ENCODE results near the gene SLC35E2B.

Gene SLC35E2B

GRCh38 chr1:1628754-1629429 lies 63.7 kb downstream of the SLC35E2B start:
- no peaks in the 10 kb centered on the region for H3K36me3 ChIP-seq (ENCODE audit: insufficient read depth, low read length)
- H3K9ac ChIP-seq (ENCODE audit: low read depth, low read length), result peak overlapping the region; percentile 38; the same call in 1 of the 2 replicates
- H3K4me1 ChIP-seq (ENCODE audit: insufficient read depth, low read length), result no peaks in the 10 kb centered on the region
- no peaks in the 10 kb centered on the region for H3K9me3 ChIP-seq (ENCODE audit: control insufficient read depth, insufficient read depth, low read length)

GRCh38 chr1:1627829-1628753 lies 64.5 kb downstream of the SLC35E2B start:
- no peak overlapping the region for H3K9ac ChIP-seq (ENCODE audit: low read depth, low read length)
- no peaks in the 10 kb centered on the region for H3K36me3 ChIP-seq (ENCODE audit: insufficient read depth, low read length)
- no peaks in the 10 kb centered on the region for H3K9me3 ChIP-seq (ENCODE audit: control insufficient read depth, insufficient read depth, low read length)
- no peaks in the 10 kb centered on the region for H3K4me1 ChIP-seq (ENCODE audit: insufficient read depth, low read length)

- Histone ChIP-seq H3K36me3 (ENCODE audit: insufficient read depth, low read length) (no peaks in the 10 kb centered on the region), H3K4me1 (ENCODE audit: insufficient read depth, low read length) (no peaks in the 10 kb centered on the region), H3K9ac (ENCODE audit: low read depth, low read length) (no peak overlapping the region), H3K9me3 (ENCODE audit: control insufficient read depth, insufficient read depth, low read length) (no peaks in the 10 kb centered on the region)
Measured at GRCh38 chr1:1627261-1627828, 65.2 kb downstream of the SLC35E2B start.

- no peaks in the 10 kb centered on the region for H3K4me1 ChIP-seq (ENCODE audit: insufficient read depth, low read length)
- no peak overlapping the region for H3K9ac ChIP-seq (ENCODE audit: low read depth, low read length)
- no peaks in the 10 kb centered on the region for H3K36me3 ChIP-seq (ENCODE audit: insufficient read depth, low read length)
- no peaks in the 10 kb centered on the region for H3K9me3 ChIP-seq (ENCODE audit: control insufficient read depth, insufficient read depth, low read length)
Measured at GRCh38 chr1:1626207-1627141, 66.1 kb downstream of the SLC35E2B start.

- Histone ChIP-seq H3K9ac (ENCODE audit: low read depth, low read length) (no peak overlapping the region), H3K4me1 (ENCODE audit: insufficient read depth, low read length) (no peaks in the 10 kb centered on the region)
Measured at GRCh38 chr1:1625824-1626206, 66.8 kb downstream of the SLC35E2B start.

GRCh38 chr1:1625404-1625775 lies 67.2 kb downstream of the SLC35E2B start:
- Histone ChIP-seq H3K4me1 (ENCODE audit: insufficient read depth, low read length) (no peaks in the 10 kb centered on the region), H3K9me3 (ENCODE audit: control insufficient read depth, insufficient read depth, low read length) (no peaks in the 10 kb centered on the region), H3K9ac (ENCODE audit: low read depth, low read length) (no peak overlapping the region), H3K36me3 (ENCODE audit: insufficient read depth, low read length) (no peaks in the 10 kb centered on the region)

More at GRCh38 chr1:1625824-1626206, 66.8 kb downstream of the SLC35E2B start:
- no peaks in the 10 kb centered on the region for H3K36me3 ChIP-seq (ENCODE audit: insufficient read depth, low read length)
- H3K9me3 ChIP-seq (ENCODE audit: control insufficient read depth, insufficient read depth, low read length), result no peaks in the 10 kb centered on the region

- Histone ChIP-seq H3K9me3 (ENCODE audit: control insufficient read depth, insufficient read depth, low read length) (no peaks in the 10 kb centered on the region), H3K36me3 (ENCODE audit: insufficient read depth, low read length) (no peaks in the 10 kb centered on the region), H3K4me1 (ENCODE audit: insufficient read depth, low read length) (no peaks in the 10 kb centered on the region), H3K9ac (ENCODE audit: low read depth, low read length) (no peak overlapping the region)
Measured at GRCh38 chr1:1624443-1625403, 67.9 kb downstream of the SLC35E2B start.

- no peak overlapping the region for H3K9ac ChIP-seq (ENCODE audit: low read depth, low read length)
- no peaks in the 10 kb centered on the region for H3K36me3 ChIP-seq (ENCODE audit: insufficient read depth, low read length)
- H3K4me1 ChIP-seq (ENCODE audit: insufficient read depth, low read length), result no peaks in the 10 kb centered on the region
- H3K9me3 ChIP-seq (ENCODE audit: control insufficient read depth, insufficient read depth, low read length), result no peaks in the 10 kb centered on the region
Measured at GRCh38 chr1:1623631-1624442, 68.8 kb downstream of the SLC35E2B start.

GRCh38 chr1:1623181-1623630 lies 69.4 kb downstream of the SLC35E2B start:
- Histone ChIP-seq H3K36me3 (ENCODE audit: insufficient read depth, low read length) (no peaks in the 10 kb centered on the region), H3K9ac (ENCODE audit: low read depth, low read length) (no peak overlapping the region), H3K4me1 (ENCODE audit: insufficient read depth, low read length) (no peaks in the 10 kb centered on the region), H3K9me3 (ENCODE audit: control insufficient read depth, insufficient read depth, low read length) (no peaks in the 10 kb centered on the region)

- Histone ChIP-seq H3K9ac (ENCODE audit: low read depth, low read length) (no peak overlapping the region), H3K4me1 (ENCODE audit: insufficient read depth, low read length) (no peaks in the 10 kb centered on the region), H3K9me3 (ENCODE audit: control insufficient read depth, insufficient read depth, low read length) (no peaks in the 10 kb centered on the region), H3K36me3 (ENCODE audit: insufficient read depth, low read length) (no peaks in the 10 kb centered on the region)
Measured at GRCh38 chr1:1622788-1623094, 69.9 kb downstream of the SLC35E2B start.

- Histone ChIP-seq H3K4me1 (ENCODE audit: insufficient read depth, low read length) (no peaks in the 10 kb centered on the region), H3K9ac (ENCODE audit: low read depth, low read length) (no peak overlapping the region), H3K9me3 (ENCODE audit: control insufficient read depth, insufficient read depth, low read length) (no peaks in the 10 kb centered on the region), H3K36me3 (ENCODE audit: insufficient read depth, low read length) (no peaks in the 10 kb centered on the region; the same call in 1 of the 2 replicates)
Measured at GRCh38 chr1:1622010-1622787, 70.4 kb downstream of the SLC35E2B start.
